ENCODE data around the gene MEP1A. TPM values are rescaled to one million over a fixed set of nuclear protein-coding genes. Genes with fewer than 3 reads are reported as not detected.

Gene MEP1A
- total RNA-seq, 1 experiment from 2014 or later: not detected

- H3K9me3 ChIP-seq (ENCODE audit: low read length): no peaks in the 10 kb centered on the region
- H3F3A ChIP-seq (ENCODE audit: low read length, unreplicated experiment): no peaks in the 10 kb centered on the region
- peak overlapping the region; percentile 44 for H2AFZ ChIP-seq (ENCODE audit: low read length)
- no peak overlapping the region for H3K9ac ChIP-seq (ENCODE audit: low read length)
- H4K20me1 ChIP-seq (ENCODE audit: low read length): no peaks in the 10 kb centered on the region
- no peak overlapping the region for H3K4me3 ChIP-seq (ENCODE audit: low read length)
- H3K9me2 ChIP-seq (replicated peaks; ENCODE audit: low read length): no peaks in the 10 kb centered on the region
- no peaks in the 10 kb centered on the region for H3K79me2 ChIP-seq (ENCODE audit: low read length)
- peak; percentile 27; the same call in 1 of the 2 replicates for ATAC-seq
- no peak overlapping the region for H3K27ac ChIP-seq (ENCODE audit: low read length)
- H3K4me2 ChIP-seq (ENCODE audit: low read length): no peak overlapping the region
- 0 out of 2 replicates have a peak, but pooled peaks cover 5% of the 10 kb centered on the region for H3K4me1 ChIP-seq (ENCODE audit: insufficient read depth, low read length)
- DNase-seq: peak; percentile 40
- TF ChIP-seq CTCF (conservative IDR thresholded peaks at IDR 0.05; ENCODE audit: low read depth, low read length) (no peak), EZH2 (IDR thresholded peaks at IDR 0.05; ENCODE audit: low read length, unreplicated experiment) (no peak), EZH2phosphoT487 (IDR thresholded peaks at IDR 0.05; ENCODE audit: borderline replicate concordance, low read length) (no peak)
- POLR2A ChIA-PET (ENCODE audit: unreplicated experiment): no interaction called here
- no TSS peak for BruUV-seq (replicated peaks)
- CTCF ChIA-PET: no interaction called here
- intact Hi-C loops (cut with micrococcal nuclease): no loop called here
- no peaks in the 10 kb centered on the region for H3K36me3 ChIP-seq (ENCODE audit: low read depth, low read length)
- H3K27me3 ChIP-seq (ENCODE audit: low read length): no peaks in the 10 kb centered on the region
Measured at GRCh38 chr6:46816626-46817025, 23.4 kb downstream of the MEP1A start.

DNA sequence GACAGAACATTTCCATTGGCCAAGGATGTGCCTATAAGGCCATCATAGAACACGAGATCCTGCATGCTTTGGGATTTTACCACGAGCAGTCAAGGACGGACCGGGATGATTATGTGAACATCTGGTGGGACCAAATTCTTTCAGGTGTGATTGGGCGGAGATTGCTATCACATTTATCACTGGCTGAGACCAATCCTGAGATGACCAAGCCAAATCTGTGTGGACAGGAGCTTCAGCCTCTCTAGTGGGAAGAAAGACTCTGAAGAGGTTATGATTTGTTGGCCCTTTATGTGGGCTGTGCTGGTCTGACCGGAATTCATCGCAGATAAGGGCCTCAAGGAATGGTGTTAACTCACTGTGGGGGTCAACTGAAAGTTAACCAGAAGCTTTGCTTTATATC is 26.4 kb downstream of the MEP1A start:
- Histone ChIP-seq H3K36me3 (ENCODE audit: low read depth, low read length) (no peaks in the 10 kb centered on the region), H4K20me1 (ENCODE audit: low read length) (no peaks in the 10 kb centered on the region), H3K9me3 (ENCODE audit: low read length) (no peaks in the 10 kb centered on the region), H3K4me1 (ENCODE audit: insufficient read depth, low read length) (0 out of 2 replicates have a peak, but pooled peaks cover 5% of the 10 kb centered on the region), H3K27ac (ENCODE audit: low read length) (no peak overlapping the region), H2AFZ (ENCODE audit: low read length) (no peak overlapping the region), H3K4me3 (ENCODE audit: low read length) (no peak overlapping the region), H3K9me2 (replicated peaks; ENCODE audit: low read length) (no peaks in the 10 kb centered on the region), H3K9ac (ENCODE audit: low read length) (no peak overlapping the region), H3K4me2 (ENCODE audit: low read length) (no peak overlapping the region), H3K27me3 (ENCODE audit: low read length) (no peaks in the 10 kb centered on the region), H3F3A (ENCODE audit: low read length, unreplicated experiment) (no peaks in the 10 kb centered on the region), H3K79me2 (ENCODE audit: low read length) (no peaks in the 10 kb centered on the region)
- ATAC-seq (no peak), DNase-seq (no peak)
- ChIA-PET POLR2A (ENCODE audit: unreplicated experiment) (no interaction called here), CTCF (no interaction called here)
- intact Hi-C loops (cut with micrococcal nuclease): no loop called here
- TF ChIP-seq CTCF (conservative IDR thresholded peaks at IDR 0.05; ENCODE audit: low read depth, low read length): no peak
- no peak for TF ChIP-seq EZH2 (IDR thresholded peaks at IDR 0.05; ENCODE audit: low read length, unreplicated experiment)
- TF ChIP-seq EZH2phosphoT487 (IDR thresholded peaks at IDR 0.05; ENCODE audit: borderline replicate concordance, low read length): no peak
- no TSS peak for BruUV-seq (replicated peaks)

GRCh38 chr6:46821458-46821881 is 28.3 kb downstream of the MEP1A start:
- H3K79me2 ChIP-seq (ENCODE audit: low read length): no peaks in the 10 kb centered on the region
- no peaks in the 10 kb centered on the region for H3K9me3 ChIP-seq (ENCODE audit: low read length)
- CTCF ChIA-PET: no interaction called here
- no peak for DNase-seq
- POLR2A ChIA-PET (ENCODE audit: unreplicated experiment): no interaction called here
- TF ChIP-seq EZH2 (IDR thresholded peaks at IDR 0.05; ENCODE audit: low read length, unreplicated experiment): no peak
- no peak for TF ChIP-seq CTCF (conservative IDR thresholded peaks at IDR 0.05; ENCODE audit: low read depth, low read length)
- TF ChIP-seq EZH2phosphoT487 (IDR thresholded peaks at IDR 0.05; ENCODE audit: borderline replicate concordance, low read length): no peak
- H3K9ac ChIP-seq (ENCODE audit: low read length): no peak overlapping the region
- intact Hi-C loops (cut with micrococcal nuclease): no loop called here
- no peak overlapping the region for H2AFZ ChIP-seq (ENCODE audit: low read length)
- no peak overlapping the region for H3K4me2 ChIP-seq (ENCODE audit: low read length)
- 0 out of 2 replicates have a peak, but pooled peaks cover 4% of the 10 kb centered on the region for H3K4me1 ChIP-seq (ENCODE audit: insufficient read depth, low read length)
- no peaks in the 10 kb centered on the region for H3K36me3 ChIP-seq (ENCODE audit: low read depth, low read length)
- no TSS peak for BruUV-seq (replicated peaks)
- H3F3A ChIP-seq (ENCODE audit: low read length, unreplicated experiment): no peaks in the 10 kb centered on the region
- no peak overlapping the region for H3K27ac ChIP-seq (ENCODE audit: low read length)
- ATAC-seq: no peak
- no peaks in the 10 kb centered on the region for H3K27me3 ChIP-seq (ENCODE audit: low read length)
- no peaks in the 10 kb centered on the region for H3K9me2 ChIP-seq (replicated peaks; ENCODE audit: low read length)
- H3K4me3 ChIP-seq (ENCODE audit: low read length): no peak overlapping the region
- H4K20me1 ChIP-seq (ENCODE audit: low read length): no peaks in the 10 kb centered on the region

Measured in PC-3 (cell line).